ENCODE data around the gene CLMN. TPM values are rescaled to one million over a fixed set of nuclear protein-coding genes. Genes with fewer than 3 reads are reported as not detected.

CLMN gene
- total RNA-seq, 1 donor from 2014 or later: 7.7 TPM

GRCh38 chr14:95348395-95349080, 28.8 kb upstream of the CLMN start:
- TF ChIP-seq CTCF (conservative IDR thresholded peaks at IDR 0.05): no peak
- H3K4me3 Mint-ChIP-seq: no peak overlapping the region
- H3K27ac Mint-ChIP-seq (ENCODE audit: unreplicated experiment): peak overlapping the region; percentile 22

GRCh38 chr14:95346820-95347219, 27.1 kb upstream of the CLMN start:
- TF ChIP-seq CTCF (conservative IDR thresholded peaks at IDR 0.05): no peak
- no peak for DNase-seq (ENCODE audit: low read depth, low spot score)
- Mint-ChIP-seq H3K27ac (ENCODE audit: unreplicated experiment) (no peak overlapping the region), H3K4me3 (no peak overlapping the region), H3K36me3 (ENCODE audit: low read depth) (no peaks in the 10 kb centered on the region), H3K4me1 (no peaks in the 10 kb centered on the region), H3K27me3 (ENCODE audit: low read depth) (peaks cover 2% of the 10 kb centered on the region), H3K9me3 (no peaks in the 10 kb centered on the region)

More at GRCh38 chr14:95348395-95349080, 28.8 kb upstream of the CLMN start:
- Mint-ChIP-seq H3K9me3 (peaks cover 2% of the 10 kb centered on the region), H3K36me3 (ENCODE audit: low read depth) (peaks cover under 1% of the 10 kb centered on the region), H3K27me3 (ENCODE audit: low read depth) (peaks cover 2% of the 10 kb centered on the region), H3K4me1 (no peaks in the 10 kb centered on the region)
- DNase-seq (ENCODE audit: low read depth, low spot score): no peak

- no peak for DNase-seq (ENCODE audit: low read depth, low spot score)
- no peak for TF ChIP-seq CTCF (conservative IDR thresholded peaks at IDR 0.05)
- H3K36me3 Mint-ChIP-seq (ENCODE audit: low read depth): no peaks in the 10 kb centered on the region
- H3K27me3 Mint-ChIP-seq (ENCODE audit: low read depth): peaks cover 2% of the 10 kb centered on the region
- no peaks in the 10 kb centered on the region for H3K4me1 Mint-ChIP-seq
- no peaks in the 10 kb centered on the region for H3K9me3 Mint-ChIP-seq
- no peak overlapping the region for H3K4me3 Mint-ChIP-seq
- no peak overlapping the region for H3K27ac Mint-ChIP-seq (ENCODE audit: unreplicated experiment)
Observed at GRCh38 chr14:95346266-95346665, 26.6 kb upstream of the CLMN start.

- H3K9me3 Mint-ChIP-seq: no peaks in the 10 kb centered on the region
- H3K36me3 Mint-ChIP-seq (ENCODE audit: low read depth): no peaks in the 10 kb centered on the region
- H3K27me3 Mint-ChIP-seq (ENCODE audit: low read depth): peaks cover 2% of the 10 kb centered on the region
- no peak overlapping the region for H3K27ac Mint-ChIP-seq (ENCODE audit: unreplicated experiment)
- H3K4me3 Mint-ChIP-seq: no peak overlapping the region
- DNase-seq (ENCODE audit: low read depth, low spot score): no peak
- TF ChIP-seq CTCF (conservative IDR thresholded peaks at IDR 0.05): no peak
- H3K4me1 Mint-ChIP-seq: no peaks in the 10 kb centered on the region
Observed at GRCh38 chr14:95345032-95345431, 25.3 kb upstream of the CLMN start.

GRCh38 chr14:95344536-95344935, 24.8 kb upstream of the CLMN start:
- no peaks in the 10 kb centered on the region for H3K9me3 Mint-ChIP-seq
- peaks cover 2% of the 10 kb centered on the region for H3K27me3 Mint-ChIP-seq (ENCODE audit: low read depth)
- peak overlapping the region; percentile 16 for H3K27ac Mint-ChIP-seq (ENCODE audit: unreplicated experiment)
- DNase-seq (ENCODE audit: low read depth, low spot score): no peak
- H3K4me1 Mint-ChIP-seq: no peaks in the 10 kb centered on the region
- no peak overlapping the region for H3K4me3 Mint-ChIP-seq
- H3K36me3 Mint-ChIP-seq (ENCODE audit: low read depth): no peaks in the 10 kb centered on the region
- TF ChIP-seq CTCF (conservative IDR thresholded peaks at IDR 0.05): no peak
